ENCODE data around the gene DDO.

DNA sequence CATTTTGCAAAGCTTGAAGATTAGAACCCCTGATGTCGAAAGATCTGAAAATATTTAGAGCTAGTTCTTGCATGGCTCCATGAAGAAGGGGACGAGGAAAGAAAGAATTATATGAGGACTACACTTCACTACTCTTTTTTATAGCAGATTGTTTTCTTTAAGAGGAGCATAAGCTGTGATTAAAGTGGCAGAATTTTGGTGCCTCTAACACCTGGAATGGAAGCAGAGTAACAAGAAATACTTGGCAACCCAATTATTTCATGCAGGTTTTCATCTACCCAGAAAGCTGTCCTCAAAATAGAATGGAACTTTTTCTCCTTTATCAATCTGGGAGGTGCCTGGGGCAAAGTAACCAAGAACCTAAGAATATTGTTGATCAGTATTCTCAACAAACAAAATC lies 61.2 kb downstream of the DDO start:
- no peak for TF ChIP-seq CTCF (IDR thresholded peaks at IDR 0.05)
- TF ChIP-seq POLR2A (IDR thresholded peaks at IDR 0.05), result no peak
